HepG2 (cell line): ENCODE measurements around the gene SLC15A3. TPM values are rescaled to one million over a fixed set of nuclear protein-coding genes. Genes with fewer than 3 reads are reported as not detected.

ENCODE experiments used
- ATAC-seq: fragments of 200-7000 bp; cut with Tn5 transposase; 3 replicates; pipeline ENCODE4 v1.9.1; 2020; ENCODE audit warnings: mild to moderate bottlenecking, moderate library complexity
- BruUV-seq: library from RNA; stranded (reverse); fragments of 400-500 nt; replicated peaks from 2 replicates; lab custom pipeline; 2021; lab: Mats Ljungman, UMichigan
- CTCF ChIA-PET: fragments of 300-600 bp; formaldehyde crosslinking; extraction: SDS; loops from one replicate; lab custom pipeline; 2021; ENCODE audit warnings: low total read pairs, inconsistent platforms, low intra/inter-chr PET ratio; lab: Yijun Ruan, JAX
- POLR2A ChIA-PET: fragments of 350-600 bp; sonication (Branson Sonifier 250); formaldehyde crosslinking; loops from one replicate; lab custom pipeline; 2020; ENCODE audit warnings: antibody characterized with exemption, inconsistent platforms; lab: Yijun Ruan, JAX
- DNase-seq: peaks from one replicate; pipeline ENCODE4 v3.0.0-alpha.2; 2015; ENCODE audit warnings: low spot score
- FAIRE-seq: peaks from 3 replicates; lab custom pipeline; 2011; peaks lifted over from hg19 to GRCh38; lab: Jason Lieb, UNC
- H2AFZ ChIP-seq: one replicate; pipeline ENCODE4 v1.6.1; 2011; ENCODE audit warnings: low read length, inconsistent platforms
- H3K27ac ChIP-seq: fragments of 300-600 bp; 3 replicates; pipeline ENCODE4 v1.8.0; 2011; ENCODE audit warnings: mixed run types, mild to moderate bottlenecking, mixed read lengths, low read length, inconsistent platforms; ENCODE audit not compliant: insufficient read depth; ENCODE audit errors: extremely low read length
- H3K27me3 ChIP-seq, 2 experiments: fragments of 200-600 bp in 1 of 2; 2 replicates in 1 of 2; 3 replicates in 1 of 2; pipeline versions ENCODE4 v1.6.0 to v1.8.0; 2011; ENCODE audit warnings: low read length in 2 of 2, mild to moderate bottlenecking in 2 of 2, moderate library complexity in 2 of 2, inconsistent platforms in 1 of 2; ENCODE audit not compliant: insufficient read depth in 2 of 2, control insufficient read depth in 1 of 2
- H3K36me3 ChIP-seq, 2 experiments: fragments of 200-600 bp in 1 of 2; replicated peaks in 1 of 2; 2 replicates in 1 of 2; 3 replicates in 1 of 2; pipeline versions ENCODE4 v1.5.1 to v1.8.0; 2011; ENCODE audit warnings: low read length in 2 of 2, inconsistent platforms in 1 of 2; ENCODE audit not compliant: insufficient read depth in 2 of 2, control insufficient read depth in 1 of 2
- H3K4me1 ChIP-seq: 2 replicates; pipeline ENCODE4 v1.5.1; 2012; ENCODE audit warnings: low read length, inconsistent platforms; ENCODE audit not compliant: insufficient read depth
- H3K4me2 ChIP-seq: 2 replicates; pipeline ENCODE4 v1.6.0; 2011; ENCODE audit warnings: low read depth, low read length, inconsistent platforms
- H3K4me3 ChIP-seq, 3 experiments: fragments of 200-600 bp in 1 of 3; sonication (generic), shearing (Covaris generic) in 1 of 3; replicated peaks in 1 of 3; 2 replicates each; pipeline ENCODE4 v1.5.1; 2011 to 2016; ENCODE audit warnings: low read length in 3 of 3, inconsistent platforms in 2 of 3, low read depth in 2 of 3, mild to moderate bottlenecking in 2 of 3, control low read depth in 1 of 3, mixed read lengths in 1 of 3; ENCODE audit not compliant: insufficient read depth in 1 of 3
- H3K79me2 ChIP-seq: one replicate; pipeline ENCODE4 v1.6.1; 2011; ENCODE audit warnings: low read length, inconsistent platforms; ENCODE audit not compliant: insufficient read depth
- H3K9ac ChIP-seq: 2 replicates; pipeline ENCODE4 v1.6.0; 2011; ENCODE audit warnings: mild to moderate bottlenecking, low read depth, low read length, inconsistent platforms; ENCODE audit not compliant: insufficient read depth
- H3K9me3 ChIP-seq: 2 replicates; pipeline ENCODE4 v1.5.1; 2012; ENCODE audit warnings: mild to moderate bottlenecking, low read length
- H4K20me1 ChIP-seq: 2 replicates; pipeline ENCODE4 v1.6.0; 2011; ENCODE audit warnings: inconsistent platforms, mild to moderate bottlenecking, low read length, moderate library complexity; ENCODE audit not compliant: insufficient read depth
- MAF1 ChIP-seq: sonication (generic); formaldehyde crosslinking; IDR thresholded peaks from 2 replicates; pipeline ENCODE4 v1.5.0; 2020; ENCODE audit warnings: missing genetic modification reagents, borderline replicate concordance
- PRPF4 ChIP-seq: fragments of 200-400 bp; formaldehyde crosslinking; IDR thresholded peaks from 2 replicates; pipeline ENCODE4 v1.6.1; 2016; ENCODE audit warnings: low read length, low read depth; ENCODE audit not compliant: poor library complexity, severe bottlenecking
- SNRNP70 ChIP-seq: fragments of 200-400 bp; formaldehyde crosslinking; IDR thresholded peaks from 2 replicates; pipeline ENCODE4 v1.6.1; 2017; ENCODE audit warnings: mild to moderate bottlenecking, low read depth, low read length, moderate library complexity
- ZFP36L1 ChIP-seq: sonication (generic); formaldehyde crosslinking; IDR thresholded peaks from 2 replicates; pipeline ENCODE4 v1.8.0; 2022; ENCODE audit warnings: mild to moderate bottlenecking, missing genetic modification reagents, moderate library complexity
- ZFP90 ChIP-seq: sonication (generic); formaldehyde crosslinking; IDR thresholded peaks from 2 replicates; pipeline ENCODE4 v1.8.0; 2022; ENCODE audit warnings: missing genetic modification reagents, mild to moderate bottlenecking, inconsistent platforms, borderline replicate concordance
- ZIK1 ChIP-seq: sonication (generic); formaldehyde crosslinking; IDR thresholded peaks from 2 replicates; pipeline ENCODE4 v1.5.0; 2020; ENCODE audit warnings: mild to moderate bottlenecking, low read depth, missing genetic modification reagents, borderline replicate concordance
- ZNF251 ChIP-seq: sonication (generic); formaldehyde crosslinking; IDR thresholded peaks from 2 replicates; pipeline ENCODE4 v1.9.0; 2021; ENCODE audit warnings: mild to moderate bottlenecking, missing genetic modification reagents
- ZNF260 ChIP-seq: sonication (generic); formaldehyde crosslinking; IDR thresholded peaks from 2 replicates; pipeline ENCODE4 v1.4.0; 2020; ENCODE audit warnings: missing genetic modification reagents, low read depth, mild to moderate bottlenecking, borderline replicate concordance
- ZNF776 ChIP-seq: sonication (generic); formaldehyde crosslinking; IDR thresholded peaks from 2 replicates; pipeline ENCODE4 v1.4.0; 2020; ENCODE audit warnings: mild to moderate bottlenecking, missing genetic modification reagents
- ZNF788 ChIP-seq: sonication (generic); formaldehyde crosslinking; IDR thresholded peaks from 2 replicates; pipeline ENCODE4 v1.5.0; 2020; ENCODE audit warnings: mild to moderate bottlenecking, missing genetic modification reagents, borderline replicate concordance
- WGBS: methylation state at CpG from one replicate; pipeline ENCODE4 v1.1.6; 2017; ENCODE audit warnings: low lambda C conversion rate; 5-methylcytosine and 5-hydroxymethylcytosine counted together
- in situ Hi-C: cut with HindIII; loops from 2 replicates; pipeline ENCODE4 v1.10.0; 2017; ENCODE audit warnings: low pct_unique_long_range_greater_than_20kb; ENCODE audit not compliant: extremely low pct_ligation_motif_present
- intact Hi-C: fragments of 100-400 bp; cut with micrococcal nuclease; formaldehyde crosslinking; loops from one replicate; pipeline ENCODE4 v1.10.0; 2022; ENCODE audit not compliant: unreplicated experiment
- polyA plus RNA-seq, 8 experiments: library from polyadenylated mRNA; depleted of rRNA in 3 of 8; stranded (reverse) in 7 of 8; unstranded in 1 of 8; fragments of >200 nt; fragmentation: Illumina TruSeq in 4 of 8; extraction: Trizol in 4 of 8; gene quantifications; 2 replicates each; pipeline versions ENCODE4 v1.2.1 to v1.2.3, GENCODE V29; 2011 to 2016; ENCODE audit warnings: low read depth in 4 of 8, missing spikeins in 1 of 8, mixed read lengths in 1 of 8; ENCODE audit not compliant: insufficient read depth in 1 of 8
- total RNA-seq, 5 experiments: library from RNA; depleted of rRNA; stranded (reverse); fragments of >200 nt; fragmentation: Illumina TruSeq; extraction: Trizol; gene quantifications; 2 replicates each; pipeline ENCODE4 v1.2.3, GENCODE V29; 2016; ENCODE audit warnings: low read depth in 1 of 5
- TF ChIP-seq, protein P1 (sequence below): sonication (generic); formaldehyde crosslinking; IDR thresholded peaks from 2 replicates; pipeline ENCODE4 v1.5.0; 2020; ENCODE audit warnings: mild to moderate bottlenecking, missing genetic modification reagents
- TF ChIP-seq, protein P2 (sequence below): sonication (generic); formaldehyde crosslinking; IDR thresholded peaks from 2 replicates; pipeline ENCODE4 v1.5.0; 2020; ENCODE audit warnings: mild to moderate bottlenecking, missing genetic modification reagents

Gene SLC15A3
- total and polyA plus RNA-seq, 2 of the 13 experiments (the other 11 are each of a cell fraction or from before 2014, with no cell fraction given) = 0.45 to 0.77 TPM

DNA sequence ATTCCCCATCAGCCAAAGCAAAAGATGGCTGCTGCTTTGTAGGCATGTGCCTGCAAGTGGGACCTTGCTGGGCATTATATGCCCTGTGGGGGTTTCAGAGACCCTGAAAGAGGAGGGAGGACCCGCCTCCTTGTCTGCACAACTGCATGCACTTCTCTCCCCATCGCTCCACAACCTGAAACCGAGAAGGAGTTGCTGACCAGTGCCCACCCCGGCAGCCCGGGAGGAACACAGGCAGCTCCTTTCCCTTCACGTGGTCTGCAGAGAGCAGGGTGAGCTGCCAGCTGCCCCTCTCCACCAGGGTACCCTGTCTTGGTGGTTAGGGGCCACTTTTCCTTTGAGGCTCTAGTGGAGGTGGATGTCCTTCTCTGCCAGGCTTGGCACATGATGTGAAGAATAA lies 29.1 kb downstream of the SLC15A3 start:
- Histone ChIP-seq H3K9ac (no peak overlapping the region), H2AFZ (no peak overlapping the region), H3K27ac (no peak overlapping the region), H3K79me2 (no peaks in the 10 kb centered on the region), H3K9me3 (no peaks in the 10 kb centered on the region), H3K36me3 (peaks cover 0 to 7% of the 10 kb centered on the region in 2 experiments; a peak in 3 of 5 replicates), H3K27me3 (no peaks in the 10 kb centered on the region; a peak in 1 of 5 replicates), H3K4me2 (no peak overlapping the region), H3K4me3 (no peak overlapping the region), H3K4me1 (peaks cover 22% of the 10 kb centered on the region), H4K20me1 (no peaks in the 10 kb centered on the region)
- FAIRE-seq (no peak), DNase-seq (no peak), ATAC-seq (no peak)
- intact Hi-C loops (no loop called here), in situ Hi-C loops (no loop called here)
- no CpG with 5 or more reads among the region's 6 CpGs for WGBS
- ChIA-PET POLR2A (no interaction called here), CTCF (no interaction called here)
- TF ChIP-seq ZNF788 (CRISPR knock-in tag) (no peak), ZNF251 (CRISPR knock-in tag) (no peak), MAF1 (CRISPR knock-in tag) (no peak), ZFP36L1 (CRISPR knock-in tag) (no peak), ZIK1 (CRISPR knock-in tag) (no peak), SNRNP70 (no peak), ZFP90 (no peak), ZNF260 (no peak), PRPF4 (no peak), ZNF776 (CRISPR knock-in tag) (no peak)
- TF ChIP-seq, protein P1, sequence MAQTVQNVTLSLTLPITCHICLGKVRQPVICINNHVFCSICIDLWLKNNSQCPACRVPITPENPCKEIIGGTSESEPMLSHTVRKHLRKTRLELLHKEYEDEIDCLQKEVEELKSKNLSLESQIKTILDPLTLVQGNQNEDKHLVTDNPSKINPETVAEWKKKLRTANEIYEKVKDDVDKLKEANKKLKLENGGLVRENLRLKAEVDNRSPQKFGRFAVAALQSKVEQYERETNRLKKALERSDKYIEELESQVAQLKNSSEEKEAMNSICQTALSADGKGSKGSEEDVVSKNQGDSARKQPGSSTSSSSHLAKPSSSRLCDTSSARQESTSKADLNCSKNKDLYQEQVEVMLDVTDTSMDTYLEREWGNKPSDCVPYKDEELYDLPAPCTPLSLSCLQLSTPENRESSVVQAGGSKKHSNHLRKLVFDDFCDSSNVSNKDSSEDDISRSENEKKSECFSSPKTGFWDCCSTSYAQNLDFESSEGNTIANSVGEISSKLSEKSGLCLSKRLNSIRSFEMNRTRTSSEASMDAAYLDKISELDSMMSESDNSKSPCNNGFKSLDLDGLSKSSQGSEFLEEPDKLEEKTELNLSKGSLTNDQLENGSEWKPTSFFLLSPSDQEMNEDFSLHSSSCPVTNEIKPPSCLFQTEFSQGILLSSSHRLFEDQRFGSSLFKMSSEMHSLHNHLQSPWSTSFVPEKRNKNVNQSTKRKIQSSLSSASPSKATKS (CRISPR knock-in tag) = no peak
- TF ChIP-seq, protein P2, sequence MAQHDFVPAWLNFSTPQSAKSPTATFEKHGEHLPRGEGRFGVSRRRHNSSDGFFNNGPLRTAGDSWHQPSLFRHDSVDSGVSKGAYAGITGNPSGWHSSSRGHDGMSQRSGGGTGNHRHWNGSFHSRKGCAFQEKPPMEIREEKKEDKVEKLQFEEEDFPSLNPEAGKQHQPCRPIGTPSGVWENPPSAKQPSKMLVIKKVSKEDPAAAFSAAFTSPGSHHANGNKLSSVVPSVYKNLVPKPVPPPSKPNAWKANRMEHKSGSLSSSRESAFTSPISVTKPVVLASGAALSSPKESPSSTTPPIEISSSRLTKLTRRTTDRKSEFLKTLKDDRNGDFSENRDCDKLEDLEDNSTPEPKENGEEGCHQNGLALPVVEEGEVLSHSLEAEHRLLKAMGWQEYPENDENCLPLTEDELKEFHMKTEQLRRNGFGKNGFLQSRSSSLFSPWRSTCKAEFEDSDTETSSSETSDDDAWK = no peak
- no TSS peak for BruUV-seq
